Measurements from ENCODE around the gene UNC13A.
"Not testable (repeated sequence)": the region's sequence is repeated elsewhere in the genome, so short reads cannot be mapped to it uniquely, and the experiment has no call there.

Gene UNC13A

GRCh38 chr19:17560205-17560595, 128.0 kb downstream of the UNC13A start:
- DNase-seq: no peak

- DNase-seq: no peak
These were observed 130.7 kb downstream of the UNC13A start for GRCh38 chr19:17557466-17557865.

- DNase-seq: no peak
These were observed 131.2 kb downstream of the UNC13A start for GRCh38 chr19:17556995-17557394.

- DNase-seq: no peak
These were observed 132.0 kb downstream of the UNC13A start for GRCh38 chr19:17555929-17556813.

GRCh38 chr19:17555480-17555928, 132.7 kb downstream of the UNC13A start, which contains the start of gene COLGALT1:
Gene COLGALT1, plus strand, starts transcription at chr19:17555649. Its CDS starts 65 bp downstream, at chr19:17555714.
- DNase-seq: peak; percentile 95

- no peak for DNase-seq
These were observed 133.1 kb downstream of the UNC13A start for GRCh38 chr19:17554968-17555479.

GRCh38 chr19:17553256-17553655, 134.9 kb downstream of the UNC13A start:
- no peak for DNase-seq

- not testable (repeated sequence) for DNase-seq
These were observed 135.4 kb downstream of the UNC13A start for GRCh38 chr19:17552735-17553134.
